ENCODE data around the gene DMD.

- no peak for TF ChIP-seq CTCF (IDR thresholded peaks at IDR 0.05)
- no peak for TF ChIP-seq POLR2A (IDR thresholded peaks at IDR 0.05)
Measured at GRCh38 chrX:32618154-32618553, 593.2 kb downstream of the DMD start.
